GM13976 (cell line): ENCODE results near the gene POC5.
A peak's percentile ranks its signal among the peaks of the same experiment; 100 is the strongest.

Experiments
- DNase-seq: peaks from one replicate; pipeline ENCODE4 v3.0.0; 2012; ENCODE audit warnings: low spot score
- in situ Hi-C: fragments of 300-500 bp; cut with MboI; formaldehyde crosslinking; loops from one replicate; pipeline ENCODE4 v1.12.0; 2022; ENCODE audit warnings: low sequenced_read_pairs, mixed read lengths, inconsistent platforms; ENCODE audit not compliant: unreplicated experiment
- TF ChIP-seq, protein P1 (sequence below): IDR thresholded peaks from 2 replicates; pipeline ENCODE4 v1.5.1; 2012; ENCODE audit warnings: borderline replicate concordance, mild to moderate bottlenecking; ENCODE audit not compliant: insufficient read depth; ENCODE audit errors: extremely low read depth, missing control alignments, control extremely low read depth

Gene POC5

DNA sequence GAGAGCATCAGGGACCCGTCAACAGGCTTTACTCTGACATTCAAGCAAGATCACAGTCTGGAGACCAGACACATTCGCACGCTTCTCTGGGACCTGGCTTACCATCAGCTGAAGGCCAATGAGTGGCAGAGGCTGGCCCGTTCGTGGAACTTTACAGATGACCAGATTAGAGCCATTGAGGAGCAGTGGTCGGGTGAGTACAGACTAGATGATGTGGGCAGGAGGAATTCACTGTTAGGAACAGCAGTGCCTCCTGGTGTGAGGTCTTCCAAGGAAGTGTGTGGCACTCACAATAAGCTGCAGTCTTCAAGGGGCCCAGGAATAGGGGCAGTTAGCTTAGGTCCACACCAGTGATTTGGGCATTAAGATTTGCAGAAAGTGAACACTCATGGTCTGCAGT, 50.4 kb downstream of the POC5 start:
- DNase-seq = no peak
- TF ChIP-seq, protein P1, sequence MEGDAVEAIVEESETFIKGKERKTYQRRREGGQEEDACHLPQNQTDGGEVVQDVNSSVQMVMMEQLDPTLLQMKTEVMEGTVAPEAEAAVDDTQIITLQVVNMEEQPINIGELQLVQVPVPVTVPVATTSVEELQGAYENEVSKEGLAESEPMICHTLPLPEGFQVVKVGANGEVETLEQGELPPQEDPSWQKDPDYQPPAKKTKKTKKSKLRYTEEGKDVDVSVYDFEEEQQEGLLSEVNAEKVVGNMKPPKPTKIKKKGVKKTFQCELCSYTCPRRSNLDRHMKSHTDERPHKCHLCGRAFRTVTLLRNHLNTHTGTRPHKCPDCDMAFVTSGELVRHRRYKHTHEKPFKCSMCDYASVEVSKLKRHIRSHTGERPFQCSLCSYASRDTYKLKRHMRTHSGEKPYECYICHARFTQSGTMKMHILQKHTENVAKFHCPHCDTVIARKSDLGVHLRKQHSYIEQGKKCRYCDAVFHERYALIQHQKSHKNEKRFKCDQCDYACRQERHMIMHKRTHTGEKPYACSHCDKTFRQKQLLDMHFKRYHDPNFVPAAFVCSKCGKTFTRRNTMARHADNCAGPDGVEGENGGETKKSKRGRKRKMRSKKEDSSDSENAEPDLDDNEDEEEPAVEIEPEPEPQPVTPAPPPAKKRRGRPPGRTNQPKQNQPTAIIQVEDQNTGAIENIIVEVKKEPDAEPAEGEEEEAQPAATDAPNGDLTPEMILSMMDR = no peak
- in situ Hi-C loops = no loop called here

DNA sequence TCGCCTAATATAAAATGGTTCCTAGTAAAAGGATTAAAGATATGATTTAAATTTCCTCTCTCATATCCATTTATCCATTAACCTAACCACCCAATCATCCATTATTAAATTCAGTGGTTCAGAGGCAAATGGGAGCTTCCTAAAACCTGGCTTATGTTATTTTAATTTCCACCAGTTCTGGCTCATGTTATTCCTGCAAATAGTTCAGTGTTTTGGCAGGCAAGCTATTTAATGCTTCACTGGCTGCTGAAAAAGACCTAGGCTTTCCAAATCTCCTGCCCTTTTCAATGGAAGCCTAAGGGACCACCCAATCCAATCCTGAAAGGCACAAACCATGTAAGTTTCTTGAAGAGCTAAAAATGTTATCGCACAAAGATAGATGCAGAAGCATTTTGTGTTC, 52.3 kb downstream of the POC5 start:
- TF ChIP-seq, protein P1 = no peak
- no peak for DNase-seq
- in situ Hi-C loops = no loop called here

DNA sequence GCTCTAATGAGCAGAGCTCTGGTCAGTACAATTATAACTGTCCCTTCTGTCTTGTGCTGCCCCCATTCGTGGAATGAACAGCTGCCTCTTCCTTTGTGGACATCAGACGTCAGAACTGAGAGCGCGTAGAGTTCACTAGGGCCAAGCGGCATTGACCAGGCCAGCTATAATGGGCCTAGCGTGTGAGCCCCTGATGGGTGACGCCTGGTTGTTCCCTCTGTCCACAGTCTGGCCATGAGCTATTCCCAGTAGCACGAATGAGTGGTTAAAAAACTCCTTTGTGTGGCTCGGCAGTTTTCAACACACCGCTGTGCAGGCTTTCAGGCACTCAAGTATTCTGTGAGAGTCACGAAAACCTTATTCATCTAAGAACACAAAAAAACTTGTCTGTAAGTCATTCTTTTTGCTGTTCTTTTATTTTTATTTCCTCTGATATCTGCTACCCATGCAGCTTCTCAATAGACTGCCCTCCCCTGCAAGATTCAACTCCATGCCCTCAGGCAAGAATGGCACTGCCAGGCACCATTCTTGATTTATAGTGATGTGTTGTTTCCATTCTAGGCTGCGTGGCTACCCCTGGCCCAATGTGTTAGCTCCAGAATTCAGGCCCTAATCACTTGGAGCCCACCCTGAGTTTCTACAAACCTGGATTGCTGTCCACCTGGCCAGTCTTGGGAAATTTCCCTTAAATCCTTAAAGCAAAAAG, 53.5 kb downstream of the POC5 start:
- TF ChIP-seq, protein P1 = no peak
- in situ Hi-C loops = no loop called here
- DNase-seq = no peak

DNA sequence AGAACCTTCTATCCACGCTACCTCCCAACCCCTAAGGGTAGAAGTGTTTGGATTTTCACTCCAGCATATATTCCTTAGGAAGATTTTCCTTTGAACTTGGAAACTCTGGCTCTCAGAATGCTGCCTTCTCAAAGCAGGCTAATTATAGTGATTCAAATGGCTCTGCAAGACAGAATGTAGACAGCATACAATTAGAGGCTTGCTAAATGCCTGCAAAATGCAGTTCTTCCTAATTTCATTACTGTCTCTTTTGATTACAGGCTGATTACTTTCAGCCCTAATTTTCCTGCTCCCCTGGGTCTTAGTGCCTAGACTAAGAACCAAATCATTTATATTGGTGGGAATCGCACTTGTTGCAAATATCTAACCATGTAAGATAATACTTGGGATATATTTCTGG, 55.2 kb downstream of the POC5 start:
- DNase-seq = no peak
- TF ChIP-seq, protein P1 = no peak
- in situ Hi-C loops = no loop called here

DNA sequence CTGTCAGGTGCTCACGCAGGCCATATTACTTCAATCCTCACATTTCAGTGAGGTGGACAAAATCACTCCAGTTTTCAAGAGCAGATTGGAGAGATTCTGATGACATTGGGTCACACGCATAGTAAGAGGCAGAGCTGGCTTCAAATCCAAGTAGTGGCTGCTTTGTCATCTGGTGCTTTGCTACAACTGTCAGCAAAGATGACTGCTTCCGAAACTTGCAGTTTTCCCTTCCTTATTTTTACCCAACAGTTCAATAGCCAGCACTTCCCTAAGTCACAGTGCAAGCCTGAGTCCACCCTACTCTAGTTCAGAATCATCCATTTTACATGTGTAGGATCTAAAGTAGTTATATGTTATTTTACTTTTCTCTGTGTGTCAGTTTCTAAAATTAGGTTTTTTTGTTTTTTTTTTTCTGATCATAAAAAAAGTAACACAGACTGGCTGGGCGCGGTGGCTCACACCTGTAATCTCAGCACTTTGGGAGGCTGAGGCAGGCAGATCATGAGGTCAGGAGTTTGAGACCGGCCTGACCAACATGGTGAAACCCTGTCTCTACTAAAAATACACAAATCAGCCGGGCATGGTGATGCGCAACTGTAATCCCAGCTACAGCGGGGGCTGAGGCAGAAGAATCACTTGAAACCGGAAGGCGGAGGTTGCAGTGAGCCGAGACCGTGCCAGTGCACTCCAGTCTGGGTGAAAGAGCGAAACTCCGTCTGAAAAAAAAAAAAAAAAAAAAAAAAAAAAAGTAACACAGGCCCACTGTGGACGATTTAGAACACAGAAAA, 56.4 kb downstream of the POC5 start:
- TF ChIP-seq, protein P1 = no peak
- peak; percentile 25 for DNase-seq
- in situ Hi-C loops = no loop called here

DNA sequence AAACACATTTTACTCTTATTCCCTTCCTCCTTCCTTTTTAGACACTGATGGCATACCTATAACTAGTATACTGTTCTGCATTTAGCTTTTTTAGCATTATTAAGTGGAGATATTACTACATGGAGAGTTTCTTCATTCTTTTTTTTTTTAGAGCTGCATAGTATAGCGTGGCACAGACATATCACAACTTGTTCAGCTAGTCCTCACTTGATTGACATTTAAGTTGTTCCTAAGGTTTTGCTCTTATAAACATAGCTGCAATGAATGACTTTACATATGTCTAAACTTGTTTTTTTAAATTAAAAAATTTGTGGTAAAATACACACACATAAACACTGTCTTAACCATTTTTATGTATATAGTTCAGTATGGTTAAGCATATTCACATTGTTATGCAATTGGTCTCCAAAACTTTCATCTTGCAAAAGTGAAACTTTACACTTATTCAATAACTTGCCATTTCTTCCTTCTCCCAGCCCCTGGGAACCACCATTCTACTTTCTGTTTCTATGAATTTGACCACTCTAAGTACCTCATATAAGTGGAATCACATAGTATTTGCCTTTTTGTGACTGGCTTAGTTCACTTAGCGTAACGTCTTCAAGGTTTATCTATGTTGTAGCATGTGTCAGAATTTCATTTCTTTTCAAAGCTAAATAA, 57.3 kb downstream of the POC5 start:
- no peak for DNase-seq
- TF ChIP-seq, protein P1 = no peak
- in situ Hi-C loops = no loop called here
